Measurements from ENCODE around the gene MEGF9.
"Not testable (repeated sequence)": the region's sequence is repeated elsewhere in the genome, so short reads cannot be mapped to it uniquely, and the experiment has no call there.

MEGF9 gene

DNA sequence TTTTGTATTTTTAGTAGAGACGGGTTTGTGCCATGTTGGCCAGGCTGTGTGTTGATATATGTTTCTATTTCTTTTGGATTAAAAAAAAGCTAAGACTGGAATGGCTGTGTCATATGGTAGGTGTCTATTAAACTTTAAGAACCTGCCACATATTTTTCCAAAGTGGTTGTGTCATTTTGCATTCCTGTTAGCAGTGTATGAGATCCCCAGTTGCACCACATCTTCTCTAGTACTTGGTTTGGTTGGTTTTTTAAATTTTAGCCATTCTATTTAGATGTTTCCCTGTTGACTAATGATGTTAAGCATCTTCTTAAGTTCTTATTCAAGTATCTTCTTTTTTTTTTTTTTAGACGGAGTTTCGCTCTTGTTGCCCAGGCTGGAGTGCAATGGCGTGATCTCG lies 36.2 kb upstream of the MEGF9 start:
- H2AFZ ChIP-seq (ENCODE audit: insufficient read depth, low read length, poor library complexity): no peak overlapping the region
- H4K12ac ChIP-seq (ENCODE audit: low read depth, low read length): no peak overlapping the region
- no peak overlapping the region for H2AK5ac ChIP-seq (ENCODE audit: low read length)
- H3K9ac ChIP-seq (ENCODE audit: low read length): no peak overlapping the region
- no peaks in the 10 kb centered on the region for H3K79me2 ChIP-seq (ENCODE audit: control insufficient read depth, insufficient read depth, low read length, poor library complexity)
- H3K27ac ChIP-seq (ENCODE audit: low read depth, low read length): no peak overlapping the region
- H3K9me3 ChIP-seq (ENCODE audit: insufficient read depth, low read depth, low read length): no peaks in the 10 kb centered on the region
- H3K27me3 ChIP-seq (ENCODE audit: insufficient read depth, low read length): no peaks in the 10 kb centered on the region
- H3K4ac ChIP-seq (ENCODE audit: low read depth, low read length): no peak overlapping the region
- no peaks in the 10 kb centered on the region for H3K4me1 ChIP-seq (ENCODE audit: control insufficient read depth in 1 of 2, insufficient read depth in 2 of 2, low read length in 2 of 2)
- no peak overlapping the region for H3K4me3 ChIP-seq (ENCODE audit: low read depth, low read length)
- peak; percentile 53 to 87 for DNase-seq
- H3K4me2 ChIP-seq (ENCODE audit: low read length): no peak overlapping the region
- H3K36me3 ChIP-seq (ENCODE audit: control insufficient read depth in 1 of 2, insufficient read depth in 2 of 2, low read length in 2 of 2): no peaks in the 10 kb centered on the region
- H3K23ac ChIP-seq (ENCODE audit: low read length): no peak overlapping the region
- H4K91ac ChIP-seq (ENCODE audit: low read depth, low read length): no peak overlapping the region
- H3K14ac ChIP-seq (ENCODE audit: low read length): no peak overlapping the region
- no peak overlapping the region for H3K18ac ChIP-seq (ENCODE audit: low read length)
- H2BK5ac ChIP-seq (ENCODE audit: low read depth, low read length, poor library complexity): no peak overlapping the region
- no peak overlapping the region for H2BK12ac ChIP-seq (ENCODE audit: low read length)
- no peaks in the 10 kb centered on the region for H3K79me1 ChIP-seq (ENCODE audit: low read length)
- H4K8ac ChIP-seq (ENCODE audit: low read depth, low read length): no peak overlapping the region
- no peak overlapping the region for H2BK120ac ChIP-seq (ENCODE audit: insufficient read depth, low read length, poor library complexity)
- no CpG with 5 or more reads among the region's 5 CpGs for WGBS (ENCODE audit: extremely low coverage, insufficient coverage, insufficient read length)

DNA sequence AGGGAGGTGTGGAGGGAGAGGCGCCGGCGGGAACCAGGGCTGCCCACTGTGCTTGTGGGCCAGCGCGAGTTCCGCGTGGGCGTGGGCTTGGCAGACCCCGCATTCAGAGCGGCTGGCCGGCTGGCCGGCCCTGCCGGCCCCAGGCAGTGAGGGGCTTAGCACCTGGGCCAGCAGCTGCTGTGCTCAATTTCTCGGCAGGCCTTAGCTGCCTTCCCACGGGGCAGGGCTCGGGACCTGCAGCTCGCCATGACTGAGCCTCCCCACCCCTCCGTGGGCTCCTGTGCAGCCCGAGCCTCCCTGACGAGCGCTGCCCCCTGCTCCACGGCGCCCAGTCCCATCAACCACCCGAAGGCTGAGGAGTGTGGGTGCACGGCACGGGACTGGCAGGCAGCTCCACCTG lies 32.1 kb upstream of the MEGF9 start:
- not testable (repeated sequence) for H2BK5ac ChIP-seq (ENCODE audit: low read depth, low read length, poor library complexity); H3K79me1 ChIP-seq (ENCODE audit: low read length); H3K4me3 ChIP-seq (ENCODE audit: low read depth, low read length); H3K14ac ChIP-seq (ENCODE audit: low read length); H3K36me3 ChIP-seq (ENCODE audit: control insufficient read depth in 1 of 2, insufficient read depth in 2 of 2, low read length in 2 of 2); H3K27ac ChIP-seq (ENCODE audit: low read depth, low read length); H3K4me1 ChIP-seq (ENCODE audit: control insufficient read depth in 1 of 2, insufficient read depth in 2 of 2, low read length in 2 of 2); H3K18ac ChIP-seq (ENCODE audit: low read length); H3K79me2 ChIP-seq (ENCODE audit: control insufficient read depth, insufficient read depth, low read length, poor library complexity); H4K91ac ChIP-seq (ENCODE audit: low read depth, low read length); DNase-seq; H2BK120ac ChIP-seq (ENCODE audit: insufficient read depth, low read length, poor library complexity); H3K4ac ChIP-seq (ENCODE audit: low read depth, low read length); H4K8ac ChIP-seq (ENCODE audit: low read depth, low read length); H3K9me3 ChIP-seq (ENCODE audit: insufficient read depth, low read depth, low read length); H2AK5ac ChIP-seq (ENCODE audit: low read length); H2AFZ ChIP-seq (ENCODE audit: insufficient read depth, low read length, poor library complexity); H3K9ac ChIP-seq (ENCODE audit: low read length); H3K4me2 ChIP-seq (ENCODE audit: low read length); H3K23ac ChIP-seq (ENCODE audit: low read length); H2BK12ac ChIP-seq (ENCODE audit: low read length); H3K27me3 ChIP-seq (ENCODE audit: insufficient read depth, low read length); H4K12ac ChIP-seq (ENCODE audit: low read depth, low read length)
- WGBS (ENCODE audit: extremely low coverage, insufficient coverage, insufficient read length): no CpG with 5 or more reads among the region's 26 CpGs

DNA sequence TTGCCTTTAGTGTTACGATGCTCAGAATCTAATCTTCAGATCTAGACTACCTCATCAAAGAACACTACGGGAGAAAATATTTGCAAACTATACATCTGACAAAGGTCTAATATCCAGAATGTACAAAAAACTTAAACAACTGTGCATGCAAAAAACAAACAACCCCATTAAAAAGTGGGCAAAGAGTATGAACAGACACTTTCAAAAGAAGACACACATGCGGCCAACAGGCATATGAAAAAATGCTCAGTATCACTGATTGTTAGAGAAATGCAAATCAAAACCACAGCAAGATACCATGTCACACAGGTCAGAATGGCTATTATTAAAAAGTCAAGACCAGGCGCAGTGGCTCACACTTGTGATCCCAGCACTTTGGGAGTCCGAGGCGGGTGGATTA lies 31.0 kb upstream of the MEGF9 start:
- H2BK120ac ChIP-seq (ENCODE audit: insufficient read depth, low read length, poor library complexity): no peak overlapping the region
- no peaks in the 10 kb centered on the region for H3K36me3 ChIP-seq (ENCODE audit: control insufficient read depth in 1 of 2, insufficient read depth in 2 of 2, low read length in 2 of 2)
- H4K91ac ChIP-seq (ENCODE audit: low read depth, low read length): no peak overlapping the region
- H3K14ac ChIP-seq (ENCODE audit: low read length): no peak overlapping the region
- H3K4me2 ChIP-seq (ENCODE audit: low read length): no peak overlapping the region
- no CpG with 5 or more reads among the region's 6 CpGs for WGBS (ENCODE audit: extremely low coverage, insufficient coverage, insufficient read length)
- no peaks in the 10 kb centered on the region for H3K79me2 ChIP-seq (ENCODE audit: control insufficient read depth, insufficient read depth, low read length, poor library complexity)
- H2BK5ac ChIP-seq (ENCODE audit: low read depth, low read length, poor library complexity): no peak overlapping the region
- H4K8ac ChIP-seq (ENCODE audit: low read depth, low read length): no peak overlapping the region
- no peak overlapping the region for H3K4ac ChIP-seq (ENCODE audit: low read depth, low read length)
- no peak for DNase-seq
- H2BK12ac ChIP-seq (ENCODE audit: low read length): no peak overlapping the region
- H2AK5ac ChIP-seq (ENCODE audit: low read length): no peak overlapping the region
- H3K9me3 ChIP-seq (ENCODE audit: insufficient read depth, low read depth, low read length): no peaks in the 10 kb centered on the region
- H3K23ac ChIP-seq (ENCODE audit: low read length): no peak overlapping the region
- H4K12ac ChIP-seq (ENCODE audit: low read depth, low read length): no peak overlapping the region
- no peak overlapping the region for H2AFZ ChIP-seq (ENCODE audit: insufficient read depth, low read length, poor library complexity)
- H3K18ac ChIP-seq (ENCODE audit: low read length): no peak overlapping the region
- no peak overlapping the region for H3K27ac ChIP-seq (ENCODE audit: low read depth, low read length)
- no peak overlapping the region for H3K4me3 ChIP-seq (ENCODE audit: low read depth, low read length)
- no peaks in the 10 kb centered on the region for H3K4me1 ChIP-seq (ENCODE audit: control insufficient read depth in 1 of 2, insufficient read depth in 2 of 2, low read length in 2 of 2)
- H3K9ac ChIP-seq (ENCODE audit: low read length): no peak overlapping the region
- H3K79me1 ChIP-seq (ENCODE audit: low read length): no peaks in the 10 kb centered on the region
- H3K27me3 ChIP-seq (ENCODE audit: insufficient read depth, low read length): no peaks in the 10 kb centered on the region

DNA sequence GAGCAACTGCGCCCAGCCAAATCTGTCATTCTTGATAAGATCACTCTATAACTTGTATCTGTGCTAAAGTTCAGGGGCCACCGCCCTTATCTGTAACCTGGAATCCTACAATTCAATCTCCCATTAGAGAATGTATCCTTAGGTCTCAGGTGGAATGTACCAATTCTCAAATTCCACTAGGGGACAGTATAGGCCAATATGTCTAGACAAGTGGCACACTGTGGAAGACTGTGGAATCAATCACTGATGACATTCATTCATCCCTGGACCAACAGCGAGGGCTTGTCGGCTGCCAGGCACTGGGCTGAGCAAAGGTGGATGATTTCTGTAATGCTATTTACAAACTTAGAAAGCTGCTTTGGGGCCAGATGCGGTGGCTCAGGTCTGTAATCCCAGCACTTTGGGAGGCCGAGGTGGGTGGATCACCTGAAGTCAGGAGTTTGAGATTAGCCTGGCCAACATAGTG lies 28.7 kb upstream of the MEGF9 start:
- Histone ChIP-seq H3K9me3 (ENCODE audit: insufficient read depth, low read depth, low read length) (no peaks in the 10 kb centered on the region), H2BK5ac (ENCODE audit: low read depth, low read length, poor library complexity) (no peak overlapping the region), H3K4me1 (ENCODE audit: control insufficient read depth in 1 of 2, insufficient read depth in 2 of 2, low read length in 2 of 2) (no peaks in the 10 kb centered on the region), H2BK12ac (ENCODE audit: low read length) (no peak overlapping the region), H2AFZ (ENCODE audit: insufficient read depth, low read length, poor library complexity) (no peak overlapping the region), H2AK5ac (ENCODE audit: low read length) (no peak overlapping the region), H3K4me3 (ENCODE audit: low read depth, low read length) (no peak overlapping the region), H3K9ac (ENCODE audit: low read length) (no peak overlapping the region), H3K27me3 (ENCODE audit: insufficient read depth, low read length) (no peaks in the 10 kb centered on the region), H3K4me2 (ENCODE audit: low read length) (no peak overlapping the region), H3K36me3 (ENCODE audit: control insufficient read depth in 1 of 2, insufficient read depth in 2 of 2, low read length in 2 of 2) (no peaks in the 10 kb centered on the region), H2BK120ac (ENCODE audit: insufficient read depth, low read length, poor library complexity) (no peak overlapping the region), H4K91ac (ENCODE audit: low read depth, low read length) (no peak overlapping the region), H3K79me1 (ENCODE audit: low read length) (no peaks in the 10 kb centered on the region), H3K79me2 (ENCODE audit: control insufficient read depth, insufficient read depth, low read length, poor library complexity) (no peaks in the 10 kb centered on the region), H3K4ac (ENCODE audit: low read depth, low read length) (no peak overlapping the region), H3K14ac (ENCODE audit: low read length) (no peak overlapping the region), H3K23ac (ENCODE audit: low read length) (no peak overlapping the region), H3K18ac (ENCODE audit: low read length) (no peak overlapping the region), H3K27ac (ENCODE audit: low read depth, low read length) (no peak overlapping the region), H4K12ac (ENCODE audit: low read depth, low read length) (no peak overlapping the region), H4K8ac (ENCODE audit: low read depth, low read length) (no peak overlapping the region)
- WGBS (ENCODE audit: extremely low coverage, insufficient coverage, insufficient read length): no CpG with 5 or more reads among the region's 6 CpGs
- peak; percentile 4 to 61 for DNase-seq

Measured in trophoblast cell (in vitro differentiated cells and primary cell).